ENCODE results near the gene STXBP4. TPM values are rescaled to one million over a fixed set of nuclear protein-coding genes. Genes with fewer than 3 reads are reported as not detected.

The STXBP4 gene
- total RNA-seq, 2 donors from 2014 or later = 5.2 to 6.9 TPM

GRCh38 chr17:55081559-55081958, 113.0 kb downstream of the STXBP4 start:
- intact Hi-C loops (cut with DNase I, micrococcal nuclease) = no loop called here
- ATAC-seq = no peak

GRCh38 chr17:55086635-55087058, 118.1 kb downstream of the STXBP4 start:
- DNase-seq (no peak), ATAC-seq (no peak)
- intact Hi-C loops (cut with DNase I, micrococcal nuclease) = no loop called here

More at GRCh38 chr17:55081559-55081958, 113.0 kb downstream of the STXBP4 start:
- no peak for DNase-seq

- no peak for ATAC-seq
- intact Hi-C loops (cut with DNase I, micrococcal nuclease) = no loop called here
- no peak for DNase-seq
These were observed 120.7 kb downstream of the STXBP4 start for GRCh38 chr17:55089256-55089655.

GRCh38 chr17:55090079-55090492, 121.5 kb downstream of the STXBP4 start:
- intact Hi-C loops (cut with DNase I, micrococcal nuclease) = no loop called here
- ATAC-seq (no peak), DNase-seq (no peak)

GRCh38 chr17:55093353-55093752, 124.8 kb downstream of the STXBP4 start:
- DNase-seq (no peak), ATAC-seq (no peak)
- intact Hi-C loops (cut with DNase I, micrococcal nuclease) = no loop called here

- intact Hi-C loops (cut with DNase I, micrococcal nuclease) = no loop called here
- no peak for ATAC-seq
- no peak for DNase-seq
These were observed 130.2 kb downstream of the STXBP4 start for GRCh38 chr17:55098765-55099164.

- no peak for DNase-seq
- peak; percentile 79 for ATAC-seq
- intact Hi-C loops (cut with DNase I, micrococcal nuclease) = no loop called here
These were observed 142.0 kb downstream of the STXBP4 start for GRCh38 chr17:55110521-55110920.

GRCh38 chr17:55114283-55114682, 145.7 kb downstream of the STXBP4 start:
- no peak for DNase-seq
- intact Hi-C loops (cut with DNase I, micrococcal nuclease) = no loop called here

GRCh38 chr17:55116440-55116914, 147.9 kb downstream of the STXBP4 start:
- intact Hi-C loops (cut with DNase I, micrococcal nuclease) = no loop called here
- peak; percentile 91 for ATAC-seq
- no peak for DNase-seq

More at GRCh38 chr17:55114283-55114682, 145.7 kb downstream of the STXBP4 start:
- no peak for ATAC-seq

GRCh38 chr17:55117164-55117563, 148.6 kb downstream of the STXBP4 start:
- intact Hi-C loops (cut with DNase I, micrococcal nuclease) = no loop called here
- ATAC-seq (peak; percentile 79), DNase-seq (no peak)

- intact Hi-C loops (cut with DNase I, micrococcal nuclease) = no loop called here
- no peak for ATAC-seq
These were observed 152.1 kb downstream of the STXBP4 start for GRCh38 chr17:55120651-55121050.

GRCh38 chr17:55121268-55121667, 152.7 kb downstream of the STXBP4 start:
- intact Hi-C loops (cut with DNase I, micrococcal nuclease) = no loop called here
- ATAC-seq (no peak), DNase-seq (no peak)

More at GRCh38 chr17:55120651-55121050, 152.1 kb downstream of the STXBP4 start:
- DNase-seq = no peak

- no peak for DNase-seq
- ATAC-seq = no peak
- intact Hi-C loops (cut with DNase I, micrococcal nuclease) = no loop called here
These were observed 153.5 kb downstream of the STXBP4 start for GRCh38 chr17:55122114-55122513.

GRCh38 chr17:55124730-55125360, 156.3 kb downstream of the STXBP4 start:
- intact Hi-C loops (cut with DNase I, micrococcal nuclease) = no loop called here
- peak; percentile 100 for ATAC-seq
- DNase-seq = peak; percentile 36 to 53

GRCh38 chr17:55133583-55133982, 165.0 kb downstream of the STXBP4 start:
- ATAC-seq (peak; percentile 82), DNase-seq (no peak)
- intact Hi-C loops (cut with DNase I, micrococcal nuclease) = no loop called here

- intact Hi-C loops (cut with DNase I, micrococcal nuclease) = no loop called here
- no peak for ATAC-seq
These were observed 166.1 kb downstream of the STXBP4 start for GRCh38 chr17:55134486-55135157.

GRCh38 chr17:55140809-55141208, 172.2 kb downstream of the STXBP4 start:
- ATAC-seq = no peak
- intact Hi-C loops (cut with DNase I, micrococcal nuclease) = no loop called here
- DNase-seq = no peak

More at GRCh38 chr17:55134486-55135157, 166.1 kb downstream of the STXBP4 start:
- no peak for DNase-seq

GRCh38 chr17:55144518-55144917, 176.0 kb downstream of the STXBP4 start:
- no peak for ATAC-seq
- intact Hi-C loops (cut with DNase I, micrococcal nuclease) = no loop called here

GRCh38 chr17:55149485-55149884, 180.9 kb downstream of the STXBP4 start:
- ATAC-seq (peak; percentile 66), DNase-seq (no peak)
- intact Hi-C loops (cut with DNase I, micrococcal nuclease) = no loop called here

More at GRCh38 chr17:55144518-55144917, 176.0 kb downstream of the STXBP4 start:
- DNase-seq = no peak

- intact Hi-C loops (cut with DNase I, micrococcal nuclease) = no loop called here
- ATAC-seq (peak; percentile 37), DNase-seq (peak in 1 of 2 donors; percentile 4)
These were observed 183.7 kb downstream of the STXBP4 start for GRCh38 chr17:55152236-55152635.
